HCT116 (cell line): ENCODE results near the gene SRGAP3.

Experiments
- CEBPB ChIP-seq: IDR thresholded peaks from 2 replicates; pipeline ENCODE4 v1.6.1; 2012; ENCODE audit warnings: low read depth
- CTCF ChIP-seq, 3 experiments: fragments of 200-600 bp in 1 of 3; sonication (generic) in 1 of 3; IDR thresholded peaks in 2 of 3; conservative IDR thresholded peaks in 1 of 3; 2 replicates each; pipeline ENCODE4 v1.5.1; 2012 to 2017; ENCODE audit warnings: low read depth in 2 of 3, low read length in 2 of 3, antibody characterized with exemption in 1 of 3, borderline replicate concordance in 1 of 3, control low read depth in 1 of 3, mild to moderate bottlenecking in 1 of 3, mixed read lengths in 1 of 3, mixed run types in 1 of 3, moderate library complexity in 1 of 3; ENCODE audit not compliant: insufficient read depth in 1 of 3
- EGR1 ChIP-seq: IDR thresholded peaks from 2 replicates; pipeline ENCODE4 v1.6.1; 2012; ENCODE audit warnings: low read depth
- MAX ChIP-seq: IDR thresholded peaks from 2 replicates; pipeline ENCODE4 v1.6.1; 2012
- POLR2A ChIP-seq: IDR thresholded peaks from 2 replicates; pipeline ENCODE4 v1.7.0; 2011; ENCODE audit warnings: borderline replicate concordance; ENCODE audit not compliant: insufficient read depth, insufficient read length; ENCODE audit errors: extremely low read depth
- POLR2AphosphoS5 ChIP-seq: IDR thresholded peaks from 2 replicates; pipeline ENCODE4 v1.6.1; 2011; ENCODE audit warnings: mild to moderate bottlenecking, low read depth, low read length, moderate library complexity
- TCF7L2 ChIP-seq: IDR thresholded peaks from 2 replicates; pipeline ENCODE4 v1.7.0; 2011; ENCODE audit warnings: borderline replicate concordance, inconsistent platforms; ENCODE audit not compliant: insufficient read depth, insufficient read length; ENCODE audit errors: extremely low read depth
- ZBTB33 ChIP-seq: IDR thresholded peaks from 2 replicates; pipeline ENCODE4 v1.6.1; 2011; ENCODE audit warnings: mild to moderate bottlenecking, low read length, moderate library complexity; ENCODE audit not compliant: insufficient replicate concordance; ENCODE audit errors: extremely low read depth

GRCh38 chr3:9137676-9138075 is 111.8 kb downstream of the SRGAP3 start:
- TF ChIP-seq POLR2AphosphoS5 (no peak), POLR2A (no peak), CTCF (IDR thresholded peaks at IDR 0.05 in 2 of 3, conservative IDR thresholded peaks at IDR 0.05 in 1 of 3; ENCODE audit: borderline replicate concordance in 1 of 3, insufficient read depth in 1 of 3, low read depth in 2 of 3, low read length in 2 of 3) (no peak), ZBTB33 (no peak), MAX (no peak), CEBPB (no peak), TCF7L2 (no peak), EGR1 (no peak)
